GM23338 (cell line): Measurements from ENCODE around the gene RAD51.

Experiments used
- CREB1 ChIP-seq: fragments of 250-450 bp; sonication (Bioruptor Pico); IDR thresholded peaks from 2 replicates; pipeline ENCODE4 v1.5.0; 2020; ENCODE audit warnings: low read depth, mild to moderate bottlenecking, moderate library complexity
- EZH2 ChIP-seq: fragments of 200-600 bp; sonication (generic); IDR thresholded peaks from one replicate; pipeline ENCODE4 v1.8.0; 2017; ENCODE audit warnings: antibody characterized with exemption, mild to moderate bottlenecking, low read depth; ENCODE audit not compliant: unreplicated experiment
- EZH2phosphoT487 ChIP-seq: fragments of 200-600 bp; sonication (generic); IDR thresholded peaks from one replicate; pipeline ENCODE4 v1.8.1; 2018; ENCODE audit warnings: antibody characterized with exemption; ENCODE audit not compliant: unreplicated experiment
- JUNB ChIP-seq: IDR thresholded peaks from one replicate; pipeline ENCODE4 v1.6.1; 2016; ENCODE audit warnings: antibody characterized with exemption; ENCODE audit not compliant: unreplicated experiment
- NANOG ChIP-seq: IDR thresholded peaks from 2 replicates; pipeline ENCODE4 v1.6.1; 2016; ENCODE audit warnings: antibody characterized with exemption, borderline replicate concordance
- POLR2AphosphoS5 ChIP-seq: IDR thresholded peaks from 2 replicates; pipeline ENCODE4 v1.6.1; 2016; ENCODE audit warnings: antibody characterized with exemption, low read depth
- STAT1 ChIP-seq: IDR thresholded peaks from one replicate; pipeline ENCODE4 v1.6.1; 2016; ENCODE audit warnings: antibody characterized with exemption; ENCODE audit not compliant: unreplicated experiment
- ZNF114 ChIP-seq: fragments of 250-450 bp; sonication (Bioruptor Pico); IDR thresholded peaks from 2 replicates; pipeline ENCODE4 v1.5.0; 2020; ENCODE audit warnings: mild to moderate bottlenecking, moderate library complexity
- ZNF331 ChIP-seq: fragments of 250-450 bp; sonication (Bioruptor Pico); IDR thresholded peaks from 2 replicates; pipeline ENCODE4 v1.5.0; 2020; ENCODE audit warnings: low read depth, mild to moderate bottlenecking, moderate library complexity
- TF ChIP-seq, protein P1 (sequence below), 2 experiments: fragments of 200-600 bp in 1 of 2; sonication (generic) in 1 of 2; conservative IDR thresholded peaks; 2 replicates each; pipeline versions ENCODE4 v1.5.1 to v1.6.1; 2016 to 2017; ENCODE audit warnings: antibody characterized with exemption in 2 of 2, low read depth in 2 of 2, mild to moderate bottlenecking in 2 of 2, moderate library complexity in 1 of 2
- TF ChIP-seq, protein P2 (sequence below): IDR thresholded peaks from 2 replicates; pipeline ENCODE4 v1.6.1; 2016; ENCODE audit warnings: antibody characterized with exemption
- TF ChIP-seq, protein P3 (sequence below): IDR thresholded peaks from one replicate; pipeline ENCODE4 v1.6.1; 2018; ENCODE audit warnings: antibody characterized with exemption; ENCODE audit not compliant: unreplicated experiment
- TF ChIP-seq, protein P4 (sequence below): fragments of 250-450 bp; sonication (Bioruptor Pico); IDR thresholded peaks from 2 replicates; pipeline ENCODE4 v1.5.0; 2020; ENCODE audit warnings: mild to moderate bottlenecking, moderate library complexity

DNA sequence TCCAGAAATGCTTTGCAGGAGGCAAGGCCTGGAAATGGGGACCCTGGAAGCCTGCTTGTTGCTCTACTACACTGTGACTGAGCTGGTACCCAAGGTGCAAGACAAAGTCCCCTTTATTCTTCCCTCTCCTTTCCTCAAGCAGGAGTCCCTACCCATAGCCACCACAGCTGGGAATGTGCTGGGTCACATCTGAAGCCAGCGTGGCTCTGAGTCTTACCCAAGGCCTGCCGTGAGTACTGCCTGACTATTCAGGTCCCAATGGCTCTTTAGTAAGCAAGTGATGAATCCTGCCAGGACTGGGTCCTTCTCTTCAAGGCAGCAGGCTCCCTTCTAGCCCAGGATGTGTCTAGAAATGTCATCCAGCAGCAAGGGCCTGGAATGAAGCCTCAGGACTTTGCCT, 9.6 kb upstream of the RAD51 start:
- TF ChIP-seq, protein P1, sequence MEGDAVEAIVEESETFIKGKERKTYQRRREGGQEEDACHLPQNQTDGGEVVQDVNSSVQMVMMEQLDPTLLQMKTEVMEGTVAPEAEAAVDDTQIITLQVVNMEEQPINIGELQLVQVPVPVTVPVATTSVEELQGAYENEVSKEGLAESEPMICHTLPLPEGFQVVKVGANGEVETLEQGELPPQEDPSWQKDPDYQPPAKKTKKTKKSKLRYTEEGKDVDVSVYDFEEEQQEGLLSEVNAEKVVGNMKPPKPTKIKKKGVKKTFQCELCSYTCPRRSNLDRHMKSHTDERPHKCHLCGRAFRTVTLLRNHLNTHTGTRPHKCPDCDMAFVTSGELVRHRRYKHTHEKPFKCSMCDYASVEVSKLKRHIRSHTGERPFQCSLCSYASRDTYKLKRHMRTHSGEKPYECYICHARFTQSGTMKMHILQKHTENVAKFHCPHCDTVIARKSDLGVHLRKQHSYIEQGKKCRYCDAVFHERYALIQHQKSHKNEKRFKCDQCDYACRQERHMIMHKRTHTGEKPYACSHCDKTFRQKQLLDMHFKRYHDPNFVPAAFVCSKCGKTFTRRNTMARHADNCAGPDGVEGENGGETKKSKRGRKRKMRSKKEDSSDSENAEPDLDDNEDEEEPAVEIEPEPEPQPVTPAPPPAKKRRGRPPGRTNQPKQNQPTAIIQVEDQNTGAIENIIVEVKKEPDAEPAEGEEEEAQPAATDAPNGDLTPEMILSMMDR (conservative IDR thresholded peaks at IDR 0.05; ENCODE audit: low read depth in 2 of 2), result no peak
- TF ChIP-seq EZH2phosphoT487 (no peak), EZH2 (no peak), POLR2AphosphoS5 (no peak), JUNB (no peak), CREB1 (CRISPR knock-in tag) (no peak), ZNF114 (CRISPR knock-in tag) (no peak), STAT1 (no peak), NANOG (no peak), ZNF331 (CRISPR knock-in tag) (no peak)
- TF ChIP-seq, protein P2, sequence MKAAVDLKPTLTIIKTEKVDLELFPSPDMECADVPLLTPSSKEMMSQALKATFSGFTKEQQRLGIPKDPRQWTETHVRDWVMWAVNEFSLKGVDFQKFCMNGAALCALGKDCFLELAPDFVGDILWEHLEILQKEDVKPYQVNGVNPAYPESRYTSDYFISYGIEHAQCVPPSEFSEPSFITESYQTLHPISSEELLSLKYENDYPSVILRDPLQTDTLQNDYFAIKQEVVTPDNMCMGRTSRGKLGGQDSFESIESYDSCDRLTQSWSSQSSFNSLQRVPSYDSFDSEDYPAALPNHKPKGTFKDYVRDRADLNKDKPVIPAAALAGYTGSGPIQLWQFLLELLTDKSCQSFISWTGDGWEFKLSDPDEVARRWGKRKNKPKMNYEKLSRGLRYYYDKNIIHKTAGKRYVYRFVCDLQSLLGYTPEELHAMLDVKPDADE, result no peak
- TF ChIP-seq, protein P3, sequence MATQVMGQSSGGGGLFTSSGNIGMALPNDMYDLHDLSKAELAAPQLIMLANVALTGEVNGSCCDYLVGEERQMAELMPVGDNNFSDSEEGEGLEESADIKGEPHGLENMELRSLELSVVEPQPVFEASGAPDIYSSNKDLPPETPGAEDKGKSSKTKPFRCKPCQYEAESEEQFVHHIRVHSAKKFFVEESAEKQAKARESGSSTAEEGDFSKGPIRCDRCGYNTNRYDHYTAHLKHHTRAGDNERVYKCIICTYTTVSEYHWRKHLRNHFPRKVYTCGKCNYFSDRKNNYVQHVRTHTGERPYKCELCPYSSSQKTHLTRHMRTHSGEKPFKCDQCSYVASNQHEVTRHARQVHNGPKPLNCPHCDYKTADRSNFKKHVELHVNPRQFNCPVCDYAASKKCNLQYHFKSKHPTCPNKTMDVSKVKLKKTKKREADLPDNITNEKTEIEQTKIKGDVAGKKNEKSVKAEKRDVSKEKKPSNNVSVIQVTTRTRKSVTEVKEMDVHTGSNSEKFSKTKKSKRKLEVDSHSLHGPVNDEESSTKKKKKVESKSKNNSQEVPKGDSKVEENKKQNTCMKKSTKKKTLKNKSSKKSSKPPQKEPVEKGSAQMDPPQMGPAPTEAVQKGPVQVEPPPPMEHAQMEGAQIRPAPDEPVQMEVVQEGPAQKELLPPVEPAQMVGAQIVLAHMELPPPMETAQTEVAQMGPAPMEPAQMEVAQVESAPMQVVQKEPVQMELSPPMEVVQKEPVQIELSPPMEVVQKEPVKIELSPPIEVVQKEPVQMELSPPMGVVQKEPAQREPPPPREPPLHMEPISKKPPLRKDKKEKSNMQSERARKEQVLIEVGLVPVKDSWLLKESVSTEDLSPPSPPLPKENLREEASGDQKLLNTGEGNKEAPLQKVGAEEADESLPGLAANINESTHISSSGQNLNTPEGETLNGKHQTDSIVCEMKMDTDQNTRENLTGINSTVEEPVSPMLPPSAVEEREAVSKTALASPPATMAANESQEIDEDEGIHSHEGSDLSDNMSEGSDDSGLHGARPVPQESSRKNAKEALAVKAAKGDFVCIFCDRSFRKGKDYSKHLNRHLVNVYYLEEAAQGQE, result no peak
- TF ChIP-seq, protein P4, sequence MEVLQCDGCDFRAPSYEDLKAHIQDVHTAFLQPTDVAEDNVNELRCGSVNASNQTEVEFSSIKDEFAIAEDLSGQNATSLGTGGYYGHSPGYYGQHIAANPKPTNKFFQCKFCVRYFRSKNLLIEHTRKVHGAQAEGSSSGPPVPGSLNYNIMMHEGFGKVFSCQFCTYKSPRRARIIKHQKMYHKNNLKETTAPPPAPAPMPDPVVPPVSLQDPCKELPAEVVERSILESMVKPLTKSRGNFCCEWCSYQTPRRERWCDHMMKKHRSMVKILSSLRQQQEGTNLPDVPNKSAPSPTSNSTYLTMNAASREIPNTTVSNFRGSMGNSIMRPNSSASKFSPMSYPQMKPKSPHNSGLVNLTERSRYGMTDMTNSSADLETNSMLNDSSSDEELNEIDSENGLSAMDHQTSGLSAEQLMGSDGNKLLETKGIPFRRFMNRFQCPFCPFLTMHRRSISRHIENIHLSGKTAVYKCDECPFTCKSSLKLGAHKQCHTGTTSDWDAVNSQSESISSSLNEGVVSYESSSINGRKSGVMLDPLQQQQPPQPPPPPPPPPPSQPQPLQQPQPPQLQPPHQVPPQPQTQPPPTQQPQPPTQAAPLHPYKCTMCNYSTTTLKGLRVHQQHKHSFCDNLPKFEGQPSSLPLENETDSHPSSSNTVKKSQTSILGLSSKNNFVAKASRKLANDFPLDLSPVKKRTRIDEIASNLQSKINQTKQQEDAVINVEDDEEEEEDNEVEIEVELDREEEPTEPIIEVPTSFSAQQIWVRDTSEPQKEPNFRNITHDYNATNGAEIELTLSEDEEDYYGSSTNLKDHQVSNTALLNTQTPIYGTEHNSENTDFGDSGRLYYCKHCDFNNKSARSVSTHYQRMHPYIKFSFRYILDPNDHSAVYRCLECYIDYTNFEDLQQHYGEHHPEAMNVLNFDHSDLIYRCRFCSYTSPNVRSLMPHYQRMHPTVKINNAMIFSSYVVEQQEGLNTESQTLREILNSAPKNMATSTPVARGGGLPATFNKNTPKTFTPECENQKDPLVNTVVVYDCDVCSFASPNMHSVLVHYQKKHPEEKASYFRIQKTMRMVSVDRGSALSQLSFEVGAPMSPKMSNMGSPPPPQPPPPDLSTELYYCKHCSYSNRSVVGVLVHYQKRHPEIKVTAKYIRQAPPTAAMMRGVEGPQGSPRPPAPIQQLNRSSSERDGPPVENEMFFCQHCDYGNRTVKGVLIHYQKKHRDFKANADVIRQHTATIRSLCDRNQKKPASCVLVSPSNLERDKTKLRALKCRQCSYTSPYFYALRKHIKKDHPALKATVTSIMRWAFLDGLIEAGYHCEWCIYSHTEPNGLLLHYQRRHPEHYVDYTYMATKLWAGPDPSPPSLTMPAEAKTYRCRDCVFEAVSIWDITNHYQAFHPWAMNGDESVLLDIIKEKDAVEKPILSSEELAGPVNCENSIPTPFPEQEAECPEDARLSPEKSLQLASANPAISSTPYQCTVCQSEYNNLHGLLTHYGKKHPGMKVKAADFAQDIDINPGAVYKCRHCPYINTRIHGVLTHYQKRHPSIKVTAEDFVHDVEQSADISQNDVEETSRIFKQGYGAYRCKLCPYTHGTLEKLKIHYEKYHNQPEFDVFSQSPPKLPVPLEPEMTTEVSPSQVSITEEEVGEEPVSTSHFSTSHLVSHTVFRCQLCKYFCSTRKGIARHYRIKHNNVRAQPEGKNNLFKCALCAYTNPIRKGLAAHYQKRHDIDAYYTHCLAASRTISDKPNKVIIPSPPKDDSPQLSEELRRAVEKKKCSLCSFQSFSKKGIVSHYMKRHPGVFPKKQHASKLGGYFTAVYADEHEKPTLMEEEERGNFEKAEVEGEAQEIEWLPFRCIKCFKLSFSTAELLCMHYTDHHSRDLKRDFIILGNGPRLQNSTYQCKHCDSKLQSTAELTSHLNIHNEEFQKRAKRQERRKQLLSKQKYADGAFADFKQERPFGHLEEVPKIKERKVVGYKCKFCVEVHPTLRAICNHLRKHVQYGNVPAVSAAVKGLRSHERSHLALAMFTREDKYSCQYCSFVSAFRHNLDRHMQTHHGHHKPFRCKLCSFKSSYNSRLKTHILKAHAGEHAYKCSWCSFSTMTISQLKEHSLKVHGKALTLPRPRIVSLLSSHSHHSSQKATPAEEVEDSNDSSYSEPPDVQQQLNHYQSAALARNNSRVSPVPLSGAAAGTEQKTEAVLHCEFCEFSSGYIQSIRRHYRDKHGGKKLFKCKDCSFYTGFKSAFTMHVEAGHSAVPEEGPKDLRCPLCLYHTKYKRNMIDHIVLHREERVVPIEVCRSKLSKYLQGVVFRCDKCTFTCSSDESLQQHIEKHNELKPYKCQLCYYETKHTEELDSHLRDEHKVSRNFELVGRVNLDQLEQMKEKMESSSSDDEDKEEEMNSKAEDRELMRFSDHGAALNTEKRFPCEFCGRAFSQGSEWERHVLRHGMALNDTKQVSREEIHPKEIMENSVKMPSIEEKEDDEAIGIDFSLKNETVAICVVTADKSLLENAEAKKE (CRISPR knock-in tag), result no peak
